Endothelial cell of umbilical vein (primary cell): ENCODE data around the gene DDRGK1. TPM values are rescaled to one million over a fixed set of nuclear protein-coding genes. Genes with fewer than 3 reads are reported as not detected.

ENCODE experiments used
- BruUV-seq: library from RNA; stranded (reverse); fragments of 400-500 nt; replicated peaks from 2 replicates; lab custom pipeline; 2021; lab: Mats Ljungman, UMichigan
- CTCF ChIA-PET: fragments of 300-600, 350-600 bp; sonication (Branson Sonifier 250); formaldehyde crosslinking; loops from one replicate; lab custom pipeline; 2021; ENCODE audit warnings: antibody characterized with exemption, inconsistent platforms; lab: Charles Lee
- POLR2A ChIA-PET: fragments of 300-600, 350-600 bp; sonication (Branson Sonifier 250); formaldehyde crosslinking; loops from one replicate; lab custom pipeline; 2021; ENCODE audit warnings: antibody characterized with exemption, inconsistent platforms; lab: Charles Lee
- DNase-seq: peaks from one replicate; pipeline ENCODE4 v3.0.0-alpha.2; 2011; ENCODE audit warnings: low read depth, low spot score
- FAIRE-seq: peaks from 2 replicates; lab custom pipeline; 2011; peaks lifted over from hg19 to GRCh38; lab: Jason Lieb, UNC
- H2AFZ ChIP-seq: 2 replicates; pipeline ENCODE4 v1.6.0; 2012; ENCODE audit warnings: low read depth, low read length, control low read depth, inconsistent platforms
- H3K27ac ChIP-seq: 2 replicates; pipeline ENCODE4 v1.5.1; 2011; ENCODE audit warnings: low read depth, mild to moderate bottlenecking, control low read depth, low read length, moderate library complexity; ENCODE audit not compliant: insufficient read depth
- H3K27me3 ChIP-seq, 2 experiments: 2 replicates each; pipeline versions ENCODE4 v1.6.0 to v1.6.1; 2011; ENCODE audit warnings: low read length in 2 of 2, mixed read lengths in 1 of 2; ENCODE audit not compliant: control insufficient read depth in 2 of 2, insufficient read depth in 2 of 2
- H3K36me3 ChIP-seq, 2 experiments: 2 replicates in 1 of 2; 3 replicates in 1 of 2; pipeline ENCODE4 v1.5.1; 2011; ENCODE audit warnings: low read length in 2 of 2, mild to moderate bottlenecking in 1 of 2, moderate library complexity in 1 of 2; ENCODE audit not compliant: control insufficient read depth in 2 of 2, insufficient read depth in 2 of 2; ENCODE audit errors: extremely low read depth in 1 of 2
- H3K4me1 ChIP-seq: 3 replicates; pipeline ENCODE4 v1.5.1; 2011; ENCODE audit warnings: mild to moderate bottlenecking, low read length; ENCODE audit not compliant: control insufficient read depth, insufficient read depth; ENCODE audit errors: extremely low read depth
- H3K4me2 ChIP-seq: 2 replicates; pipeline ENCODE4 v1.6.1; 2011; ENCODE audit warnings: low read length, control low read depth, mixed read lengths; ENCODE audit not compliant: insufficient read depth
- H3K4me3 ChIP-seq, 3 experiments: fragments of 200-600 bp in 1 of 3; sonication (generic), shearing (Covaris generic) in 1 of 3; replicated peaks in 1 of 3; 2 replicates each; pipeline ENCODE4 v1.5.1; 2011 to 2016; ENCODE audit warnings: control low read depth in 3 of 3, low read length in 3 of 3, mild to moderate bottlenecking in 2 of 3, inconsistent platforms in 1 of 3, low read depth in 1 of 3, moderate library complexity in 1 of 3; ENCODE audit not compliant: insufficient read depth in 1 of 3
- H3K79me2 ChIP-seq: 2 replicates; pipeline ENCODE4 v1.6.0; 2012; ENCODE audit warnings: low read length, inconsistent platforms; ENCODE audit not compliant: control insufficient read depth, insufficient read depth
- H3K9ac ChIP-seq: replicated peaks from 2 replicates; pipeline ENCODE3; 2011; ENCODE audit warnings: low read length, control low read depth; ENCODE audit not compliant: insufficient read depth; ENCODE audit errors: extremely low read depth
- H3K9me1 ChIP-seq: replicated peaks from 3 replicates; pipeline ENCODE4 v1.6.0; 2011; ENCODE audit warnings: mild to moderate bottlenecking, low read length; ENCODE audit not compliant: control insufficient read depth, insufficient read depth; ENCODE audit errors: extremely low read depth
- H3K9me3 ChIP-seq: replicated peaks from 2 replicates; pipeline ENCODE4 v1.5.1; 2012; ENCODE audit warnings: low read length, inconsistent platforms; ENCODE audit not compliant: control insufficient read depth, insufficient read depth
- H4K20me1 ChIP-seq: replicated peaks from 2 replicates; pipeline ENCODE3; 2011; ENCODE audit warnings: mild to moderate bottlenecking, low read length; ENCODE audit not compliant: control insufficient read depth, insufficient read depth; ENCODE audit errors: extremely low read depth
- CTCF ChIP-seq, 2 donors: IDR thresholded peaks; 1 replicate in 1 of 2; 2 replicates in 1 of 2; pipeline ENCODE4 v1.5.1; 2011; ENCODE audit warnings: low read length in 2 of 2, mild to moderate bottlenecking in 2 of 2, moderate library complexity in 2 of 2, control low read depth in 1 of 2, inconsistent platforms in 1 of 2, low read depth in 1 of 2; ENCODE audit not compliant: insufficient read depth in 1 of 2; ENCODE audit errors: extremely low read depth in 1 of 2
- EZH2 ChIP-seq: IDR thresholded peaks from 2 replicates; pipeline ENCODE4 v1.6.1; 2012; ENCODE audit warnings: borderline replicate concordance, low read depth, mild to moderate bottlenecking, moderate library complexity, low read length, inconsistent platforms; ENCODE audit not compliant: severe bottlenecking
- FOS ChIP-seq: IDR thresholded peaks from 2 replicates; pipeline ENCODE4 v1.6.1; 2011; ENCODE audit warnings: mild to moderate bottlenecking, low read length, moderate library complexity, borderline replicate concordance; ENCODE audit not compliant: insufficient read depth
- GATA2 ChIP-seq: IDR thresholded peaks from 2 replicates; pipeline ENCODE4 v1.7.0; 2011; ENCODE audit warnings: low read depth, mild to moderate bottlenecking, moderate library complexity, mixed read lengths, low read length; ENCODE audit not compliant: insufficient read length, insufficient read depth
- JUN ChIP-seq: IDR thresholded peaks from 2 replicates; pipeline ENCODE4 v1.6.1; 2011; ENCODE audit warnings: borderline replicate concordance, low read depth; ENCODE audit not compliant: insufficient read length, insufficient read depth
- MAX ChIP-seq: IDR thresholded peaks from 2 replicates; pipeline ENCODE4 v1.6.1; 2011; ENCODE audit not compliant: insufficient read depth, insufficient read length
- MYC ChIP-seq: IDR thresholded peaks from one replicate; pipeline ENCODE4 v1.6.1; 2011; ENCODE audit warnings: mild to moderate bottlenecking, low read depth, low read length
- POLR2A ChIP-seq: IDR thresholded peaks from 2 replicates; pipeline ENCODE4 v1.6.1; 2012; ENCODE audit warnings: low read depth, mild to moderate bottlenecking, control low read depth, low read length
- POLR2AphosphoS5 ChIP-seq: IDR thresholded peaks from 2 replicates; pipeline ENCODE4 v1.6.1; 2012; ENCODE audit warnings: low read depth, mild to moderate bottlenecking, control low read depth, low read length, moderate library complexity; ENCODE audit not compliant: insufficient read depth
- dilution Hi-C: fragments of 300-500 bp; cut with MboI; formaldehyde crosslinking; loops from one replicate; pipeline ENCODE4 v1.15.0; 2019; ENCODE audit warnings: low sequenced_read_pairs; ENCODE audit not compliant: extremely low pct_ligation_motif_present
- intact Hi-C: fragments of 100-400 bp; cut with micrococcal nuclease; formaldehyde crosslinking; loops from one replicate; pipeline ENCODE4 v1.10.0; 2022
- polyA plus RNA-seq, 4 experiments: library from polyadenylated mRNA; depleted of rRNA in 3 of 4; stranded (reverse) in 3 of 4; unstranded in 1 of 4; fragments of >200 nt; gene quantifications; 2 replicates each; pipeline versions ENCODE4 v1.2.1 to v1.2.3, GENCODE V29; 2011 to 2012; ENCODE audit warnings: missing spikeins in 1 of 4
- total RNA-seq: library from RNA; stranded (reverse); gene quantifications from 2 replicates; pipeline ENCODE4 v1.2.3, GENCODE V29; 2021

DDRGK1 gene
- total and polyA plus RNA-seq, 2 donors (not counting 3 experiments of a cell fraction or from before 2014, with no cell fraction given), result 48.5 to 54.0 TPM

GRCh38 chr20:3250091-3250504 lies 45.6 kb upstream of the DDRGK1 start:
- ChIA-PET POLR2A (no interaction called here), CTCF (interaction anchor here (0.7 to 5.2 kb wide), 10 partner anchors 8 to 197 kb away, joined by 3 to 26 read pairs (median 4); partner anchors contain the start of gene SLC4A11)
- Histone ChIP-seq H3K9me1 (no peaks in the 10 kb centered on the region), H3K36me3 (peaks cover 2 to 9% of the 10 kb centered on the region in 2 experiments), H4K20me1 (no peaks in the 10 kb centered on the region), H3K27ac (no peak overlapping the region), H3K4me3 (no peak overlapping the region), H3K9me3 (no peaks in the 10 kb centered on the region), H3K79me2 (no peaks in the 10 kb centered on the region), H3K4me1 (peaks cover 7% of the 10 kb centered on the region), H3K9ac (no peak overlapping the region), H3K4me2 (no peak overlapping the region), H3K27me3 (peaks cover 0 to 11% of the 10 kb centered on the region in 2 experiments), H2AFZ (no peak overlapping the region)
- DNase-seq, result peak; percentile 22
- peak; percentile 43 for FAIRE-seq
- TF ChIP-seq CTCF (IDR thresholded peaks at IDR 0.05; ENCODE audit: extremely low read depth in 1 of 2, insufficient read depth in 1 of 2, low read depth in 1 of 2, low read length in 2 of 2) (peak; percentile 29 to 55), MAX (no peak), EZH2 (no peak), GATA2 (no peak)
- BruUV-seq, result no TSS peak
- intact Hi-C loops (no loop called here), dilution Hi-C loops (no loop called here)

GRCh38 chr20:3248993-3249347 lies 44.5 kb upstream of the DDRGK1 start:
- no peaks in the 10 kb centered on the region for H3K79me2 ChIP-seq
- dilution Hi-C loops (no loop called here), intact Hi-C loops (no loop called here)
- peaks cover 7% of the 10 kb centered on the region for H3K4me1 ChIP-seq
- POLR2A ChIA-PET, result no interaction called here
- no peaks in the 10 kb centered on the region for H4K20me1 ChIP-seq
- peak overlapping the region; percentile 82 for H3K4me2 ChIP-seq
- H3K9ac ChIP-seq, result no peak overlapping the region
- CTCF ChIA-PET, result interaction anchor here (1.1 to 5.2 kb wide), 9 partner anchors 9 to 195 kb away, joined by 3 to 26 read pairs (median 6); partner anchors contain the start of gene SLC4A11
- H3K4me3 ChIP-seq, result peak overlapping the region in 2 of 3 experiments; percentile 37 to 43
- H3K27ac ChIP-seq, result no peak overlapping the region
- H3K9me1 ChIP-seq, result no peaks in the 10 kb centered on the region
- H3K9me3 ChIP-seq, result no peaks in the 10 kb centered on the region
- peaks cover 0 to 11% of the 10 kb centered on the region in 2 experiments for H3K27me3 ChIP-seq
- H3K36me3 ChIP-seq, result peaks cover 2 to 4% of the 10 kb centered on the region in 2 experiments
- FAIRE-seq (no peak), DNase-seq (no peak)
- peak overlapping the region; percentile 50 for H2AFZ ChIP-seq
- TF ChIP-seq GATA2, result no peak
- no peak for TF ChIP-seq MAX
- no peak for TF ChIP-seq MYC
- no peak for TF ChIP-seq JUN
- no peak for TF ChIP-seq POLR2A
- no peak for TF ChIP-seq POLR2AphosphoS5
- no peak for TF ChIP-seq EZH2
- TF ChIP-seq FOS, result no peak
- TF ChIP-seq CTCF (IDR thresholded peaks at IDR 0.05; ENCODE audit: extremely low read depth in 1 of 2, insufficient read depth in 1 of 2, low read depth in 1 of 2, low read length in 2 of 2), result no peak
- no TSS peak for BruUV-seq
